SU-DHL-6 (cell line): ENCODE data around the gene GRM1.

Experiments
- CTCF ChIP-seq: fragments of 200-600 bp; sonication (generic); IDR thresholded peaks from one replicate; pipeline ENCODE4 v1.5.1; 2017; ENCODE audit warnings: antibody characterized with exemption, mild to moderate bottlenecking, low read length, moderate library complexity; ENCODE audit not compliant: insufficient read depth, poor library complexity, severe bottlenecking
- EZH2phosphoT487 ChIP-seq: fragments of 200-600 bp; sonication (generic), shearing (Covaris generic); conservative IDR thresholded peaks from 2 replicates; pipeline ENCODE4 v1.6.1; 2018; ENCODE audit warnings: mild to moderate bottlenecking, antibody characterized with exemption, low read length, moderate library complexity, mixed read lengths

- TF ChIP-seq CTCF (no peak), EZH2phosphoT487 (no peak)
Measured at GRCh38 chr6:146304181-146304580, 275.3 kb downstream of the GRM1 start.
